Breast epithelium (tissue), 3 donors: ENCODE measurements around the gene CEP131.
"Not testable (repeated sequence)": the region's sequence is repeated elsewhere in the genome, so short reads cannot be mapped to it uniquely, and the experiment has no call there.

Experiments
- POLR2A ChIP-seq: fragments of 450-650 bp; IDR thresholded peaks from one replicate; pipeline ENCODE4 v1.6.1; 2016; ENCODE audit warnings: antibody characterized with exemption, mild to moderate bottlenecking, moderate library complexity
- TF ChIP-seq, protein P1 (sequence below), 3 donors: fragments of 450-650 bp; IDR thresholded peaks; one replicate each; pipeline ENCODE4 v1.5.1; 2016 to 2017; ENCODE audit warnings: antibody characterized with exemption in 3 of 3, mild to moderate bottlenecking in 3 of 3, moderate library complexity in 3 of 3

DNA sequence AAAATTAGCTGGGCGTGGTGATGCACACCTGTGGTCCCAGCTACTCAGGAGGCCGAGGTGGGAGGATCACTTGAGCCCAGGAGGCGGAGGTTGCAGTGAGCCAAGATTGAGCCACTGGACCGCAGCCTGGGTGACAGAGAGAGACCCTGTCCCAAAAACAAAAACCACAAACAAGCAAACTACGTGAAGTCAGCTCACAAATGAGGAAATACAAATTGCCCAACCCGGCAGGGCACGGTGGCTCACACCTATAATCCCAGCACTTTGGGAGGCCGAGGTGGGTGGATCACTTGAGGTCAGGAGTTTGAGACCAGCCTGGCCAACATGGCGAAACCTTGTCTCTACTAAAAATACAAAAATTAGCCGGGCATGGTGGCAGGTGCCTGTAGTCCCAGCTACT, 76.6 kb downstream of the CEP131 start:
- TF ChIP-seq, protein P1, sequence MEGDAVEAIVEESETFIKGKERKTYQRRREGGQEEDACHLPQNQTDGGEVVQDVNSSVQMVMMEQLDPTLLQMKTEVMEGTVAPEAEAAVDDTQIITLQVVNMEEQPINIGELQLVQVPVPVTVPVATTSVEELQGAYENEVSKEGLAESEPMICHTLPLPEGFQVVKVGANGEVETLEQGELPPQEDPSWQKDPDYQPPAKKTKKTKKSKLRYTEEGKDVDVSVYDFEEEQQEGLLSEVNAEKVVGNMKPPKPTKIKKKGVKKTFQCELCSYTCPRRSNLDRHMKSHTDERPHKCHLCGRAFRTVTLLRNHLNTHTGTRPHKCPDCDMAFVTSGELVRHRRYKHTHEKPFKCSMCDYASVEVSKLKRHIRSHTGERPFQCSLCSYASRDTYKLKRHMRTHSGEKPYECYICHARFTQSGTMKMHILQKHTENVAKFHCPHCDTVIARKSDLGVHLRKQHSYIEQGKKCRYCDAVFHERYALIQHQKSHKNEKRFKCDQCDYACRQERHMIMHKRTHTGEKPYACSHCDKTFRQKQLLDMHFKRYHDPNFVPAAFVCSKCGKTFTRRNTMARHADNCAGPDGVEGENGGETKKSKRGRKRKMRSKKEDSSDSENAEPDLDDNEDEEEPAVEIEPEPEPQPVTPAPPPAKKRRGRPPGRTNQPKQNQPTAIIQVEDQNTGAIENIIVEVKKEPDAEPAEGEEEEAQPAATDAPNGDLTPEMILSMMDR (IDR thresholded peaks at IDR 0.05), result not testable (repeated sequence)
- TF ChIP-seq POLR2A, result not testable (repeated sequence)
